ENCODE data around the gene MGST3.
"Not testable (repeated sequence)": the region's sequence is repeated elsewhere in the genome, so short reads cannot be mapped to it uniquely, and the experiment has no call there.

MGST3 gene

GRCh38 chr1:165597883-165598675, 33.0 kb upstream of the MGST3 start:
- peak overlapping the region; percentile 40 for H3K4me3 ChIP-seq (replicated peaks; ENCODE audit: low read depth, low read length)
- TF ChIP-seq, protein P1, sequence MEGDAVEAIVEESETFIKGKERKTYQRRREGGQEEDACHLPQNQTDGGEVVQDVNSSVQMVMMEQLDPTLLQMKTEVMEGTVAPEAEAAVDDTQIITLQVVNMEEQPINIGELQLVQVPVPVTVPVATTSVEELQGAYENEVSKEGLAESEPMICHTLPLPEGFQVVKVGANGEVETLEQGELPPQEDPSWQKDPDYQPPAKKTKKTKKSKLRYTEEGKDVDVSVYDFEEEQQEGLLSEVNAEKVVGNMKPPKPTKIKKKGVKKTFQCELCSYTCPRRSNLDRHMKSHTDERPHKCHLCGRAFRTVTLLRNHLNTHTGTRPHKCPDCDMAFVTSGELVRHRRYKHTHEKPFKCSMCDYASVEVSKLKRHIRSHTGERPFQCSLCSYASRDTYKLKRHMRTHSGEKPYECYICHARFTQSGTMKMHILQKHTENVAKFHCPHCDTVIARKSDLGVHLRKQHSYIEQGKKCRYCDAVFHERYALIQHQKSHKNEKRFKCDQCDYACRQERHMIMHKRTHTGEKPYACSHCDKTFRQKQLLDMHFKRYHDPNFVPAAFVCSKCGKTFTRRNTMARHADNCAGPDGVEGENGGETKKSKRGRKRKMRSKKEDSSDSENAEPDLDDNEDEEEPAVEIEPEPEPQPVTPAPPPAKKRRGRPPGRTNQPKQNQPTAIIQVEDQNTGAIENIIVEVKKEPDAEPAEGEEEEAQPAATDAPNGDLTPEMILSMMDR (IDR thresholded peaks at IDR 0.05; ENCODE audit: low read depth, low read length, missing control alignments) = no peak
- peak; percentile 90 for DNase-seq (ENCODE audit: extremely low read depth, low read depth)

GRCh38 chr1:165598676-165599059, 32.4 kb upstream of the MGST3 start:
- DNase-seq (ENCODE audit: extremely low read depth, low read depth) = no peak
- TF ChIP-seq, protein P1 (IDR thresholded peaks at IDR 0.05; ENCODE audit: low read depth, low read length, missing control alignments) = no peak
- H3K4me3 ChIP-seq (replicated peaks; ENCODE audit: low read depth, low read length) = peak overlapping the region; percentile 40

GRCh38 chr1:165600793-165601192, 30.2 kb upstream of the MGST3 start:
- DNase-seq (ENCODE audit: extremely low read depth, low read depth) = no peak
- no peak overlapping the region for H3K4me3 ChIP-seq (replicated peaks; ENCODE audit: low read depth, low read length)
- TF ChIP-seq, protein P1 (IDR thresholded peaks at IDR 0.05; ENCODE audit: low read depth, low read length, missing control alignments) = no peak

DNA sequence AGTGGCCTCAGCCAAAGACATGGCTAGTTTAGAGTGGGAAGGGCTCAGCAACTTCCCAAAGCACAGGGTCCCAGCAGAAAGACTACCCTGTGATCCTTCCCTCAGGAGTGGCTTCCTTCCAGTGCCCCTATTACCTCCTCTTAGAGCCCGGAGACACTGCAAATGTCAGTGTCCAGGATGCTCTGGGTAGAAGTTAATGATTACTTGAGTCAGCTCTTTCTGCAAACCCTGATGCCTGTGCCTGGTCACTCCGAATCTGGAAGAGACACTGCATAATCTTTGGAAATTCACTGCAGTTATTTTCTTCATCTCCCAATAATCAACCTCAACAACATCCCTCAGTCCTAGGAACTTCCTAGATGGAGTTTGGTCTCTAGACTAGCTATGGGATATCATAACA, 27.2 kb upstream of the MGST3 start:
- TF ChIP-seq, protein P1 (IDR thresholded peaks at IDR 0.05; ENCODE audit: low read depth, low read length, missing control alignments) = no peak
- DNase-seq (ENCODE audit: extremely low read depth, low read depth) = no peak
- no peak overlapping the region for H3K4me3 ChIP-seq (replicated peaks; ENCODE audit: low read depth, low read length)

DNA sequence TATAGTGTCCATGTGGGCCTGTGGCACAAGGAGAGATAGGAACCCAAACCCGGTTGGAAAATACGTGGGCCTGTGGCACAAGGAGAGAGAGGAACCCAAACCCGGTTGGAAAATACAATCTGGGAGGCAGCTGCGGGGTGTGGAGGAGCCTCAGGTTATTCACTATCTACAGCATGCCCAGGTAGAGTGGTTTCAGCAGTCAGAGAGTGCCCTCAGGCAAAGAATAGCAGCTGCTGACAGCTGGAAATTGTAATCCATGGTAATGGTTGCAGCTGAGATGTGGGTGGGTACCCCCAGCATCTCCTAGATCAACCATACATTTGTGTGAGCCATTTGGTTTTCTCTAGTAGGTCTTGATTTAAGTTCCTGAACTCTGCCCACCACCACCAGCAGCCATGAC, 25.8 kb upstream of the MGST3 start:
- no peak overlapping the region for H3K4me3 ChIP-seq (replicated peaks; ENCODE audit: low read depth, low read length)

GRCh38 chr1:165606676-165607075, 24.4 kb upstream of the MGST3 start:
- H3K4me3 ChIP-seq (replicated peaks; ENCODE audit: low read depth, low read length); DNase-seq (ENCODE audit: extremely low read depth, low read depth): not testable (repeated sequence)

More for the DNA sequence above, 25.8 kb upstream of the MGST3 start:
- TF ChIP-seq, protein P1 (IDR thresholded peaks at IDR 0.05; ENCODE audit: low read depth, low read length, missing control alignments) = no peak
- no peak for DNase-seq (ENCODE audit: extremely low read depth, low read depth)

DNA sequence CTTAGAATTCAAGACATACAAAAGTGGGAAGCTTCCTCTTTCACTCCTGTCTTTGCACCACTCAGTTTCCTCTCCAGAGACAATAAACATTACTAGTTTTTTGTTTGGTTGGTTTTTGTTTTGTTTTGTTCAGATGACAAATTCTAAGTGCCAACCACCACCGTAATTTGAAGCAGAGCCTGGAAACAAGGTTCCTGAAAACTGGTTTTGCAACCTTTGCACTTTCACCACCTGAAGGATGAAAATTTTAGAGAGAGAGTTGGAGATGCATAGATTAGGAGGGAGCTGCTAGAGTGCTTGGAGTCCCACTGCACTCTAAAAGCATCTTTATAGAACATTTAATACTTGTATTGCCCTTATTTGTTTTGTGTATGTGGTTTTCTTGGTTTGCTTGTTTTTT, 20.2 kb upstream of the MGST3 start:
- TF ChIP-seq, protein P1 (IDR thresholded peaks at IDR 0.05; ENCODE audit: low read depth, low read length, missing control alignments) = no peak
- DNase-seq (ENCODE audit: extremely low read depth, low read depth) = no peak
- no peak overlapping the region for H3K4me3 ChIP-seq (replicated peaks; ENCODE audit: low read depth, low read length)
